Measurements from ENCODE around the gene SFT2D1. TPM values are rescaled to one million over a fixed set of nuclear protein-coding genes. Genes with fewer than 3 reads are reported as not detected.
A peak's percentile ranks its signal among the peaks of the same experiment; 100 is the strongest.
"Not testable (repeated sequence)": the region's sequence is repeated elsewhere in the genome, so short reads cannot be mapped to it uniquely, and the experiment has no call there.

Gene SFT2D1
- total and polyA plus RNA-seq, 5 donors, result 23.6 to 45.8 (median 24.9) TPM

DNA sequence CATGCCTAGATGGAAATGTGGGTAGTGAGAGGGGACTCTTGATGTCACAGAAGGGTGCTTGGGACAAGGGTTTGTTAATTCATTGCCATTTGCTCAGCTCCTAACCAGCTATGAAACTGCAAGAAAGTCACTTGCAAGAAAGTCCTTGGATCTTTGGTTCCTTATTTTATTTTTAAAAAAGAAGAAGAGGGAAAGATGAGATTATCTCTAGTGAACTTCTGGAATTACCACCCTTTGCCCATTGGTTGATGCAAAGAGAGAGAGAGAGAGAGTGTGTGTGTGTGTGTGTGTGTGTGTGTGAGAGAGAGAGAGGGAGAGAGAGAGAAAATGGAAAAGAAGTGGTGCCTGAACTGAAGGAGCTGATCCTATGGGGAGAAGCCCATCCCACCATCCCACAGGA lies 4.6 kb upstream of the SFT2D1 start:
- DNase-seq, result no peak
- no peak for ATAC-seq
- Histone ChIP-seq H3K4me3 (ENCODE audit: low read length) (no peak overlapping the region), H3K27me3 (ENCODE audit: control insufficient read depth, insufficient read depth) (no peaks in the 10 kb centered on the region), H3K27ac (ENCODE audit: low read length) (no peak overlapping the region), H3K9me3 (ENCODE audit: control insufficient read depth, low read length) (no peaks in the 10 kb centered on the region), H3K4me1 (ENCODE audit: control insufficient read depth, insufficient read depth, low read length) (no peaks in the 10 kb centered on the region)
- intact Hi-C loops (cut with DNase I), result no loop called here

DNA sequence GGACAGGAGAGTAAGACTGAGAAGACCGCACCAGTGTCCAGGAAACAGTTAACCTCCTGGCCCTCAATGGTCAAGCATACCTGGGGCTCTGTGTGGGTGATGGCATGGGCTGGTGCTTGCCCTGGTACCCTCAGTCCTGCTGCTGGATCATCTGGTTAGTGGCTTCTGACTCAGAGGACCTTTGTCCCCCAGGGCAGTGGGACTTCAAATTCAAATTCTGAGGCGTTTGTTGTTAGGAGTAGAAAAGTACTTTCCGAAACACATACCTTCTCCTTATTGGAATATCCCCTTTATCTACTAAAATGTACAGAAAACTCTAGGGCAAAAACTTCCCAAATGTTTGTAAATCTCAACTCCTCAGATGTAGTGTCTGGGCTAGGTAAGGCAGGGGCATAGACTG lies 4.1 kb upstream of the SFT2D1 start:
- 89% methylated on average over 3 of the region's 3 CpGs for WGBS
- ATAC-seq (no peak), DNase-seq (no peak)
- Histone ChIP-seq H3K27me3 (ENCODE audit: control insufficient read depth, insufficient read depth) (no peaks in the 10 kb centered on the region), H3K9me3 (ENCODE audit: control insufficient read depth, low read length) (no peaks in the 10 kb centered on the region), H3K27ac (ENCODE audit: low read length) (no peak overlapping the region), H3K4me1 (ENCODE audit: control insufficient read depth, insufficient read depth, low read length) (no peaks in the 10 kb centered on the region), H3K4me3 (ENCODE audit: low read length) (no peak overlapping the region)
- intact Hi-C loops (cut with DNase I), result no loop called here

GRCh38 chr6:166345672-166346071 lies 3.3 kb upstream of the SFT2D1 start:
- H3K27me3 ChIP-seq (ENCODE audit: control insufficient read depth, insufficient read depth); ATAC-seq; intact Hi-C loops (cut with DNase I); H3K27ac ChIP-seq (ENCODE audit: low read length); H3K4me3 ChIP-seq (ENCODE audit: low read length); H3K4me1 ChIP-seq (ENCODE audit: control insufficient read depth, insufficient read depth, low read length); H3K9me3 ChIP-seq (ENCODE audit: control insufficient read depth, low read length); DNase-seq: not testable (repeated sequence)
- 82% methylated on average over 9 of the region's 9 CpGs for WGBS

GRCh38 chr6:166344921-166345320 lies 2.6 kb upstream of the SFT2D1 start:
- H3K9me3 ChIP-seq (ENCODE audit: control insufficient read depth, low read length); DNase-seq; H3K4me3 ChIP-seq (ENCODE audit: low read length); H3K4me1 ChIP-seq (ENCODE audit: control insufficient read depth, insufficient read depth, low read length); H3K27ac ChIP-seq (ENCODE audit: low read length); H3K27me3 ChIP-seq (ENCODE audit: control insufficient read depth, insufficient read depth); ATAC-seq: not testable (repeated sequence)
- 90% methylated on average over 2 of the region's 2 CpGs for WGBS
- intact Hi-C loops (cut with DNase I), result loop anchor here in 1 of 4 donors (5.0 kb wide), 1 partner anchor 37 kb away; the partner anchor contains the start of gene MPC1

DNA sequence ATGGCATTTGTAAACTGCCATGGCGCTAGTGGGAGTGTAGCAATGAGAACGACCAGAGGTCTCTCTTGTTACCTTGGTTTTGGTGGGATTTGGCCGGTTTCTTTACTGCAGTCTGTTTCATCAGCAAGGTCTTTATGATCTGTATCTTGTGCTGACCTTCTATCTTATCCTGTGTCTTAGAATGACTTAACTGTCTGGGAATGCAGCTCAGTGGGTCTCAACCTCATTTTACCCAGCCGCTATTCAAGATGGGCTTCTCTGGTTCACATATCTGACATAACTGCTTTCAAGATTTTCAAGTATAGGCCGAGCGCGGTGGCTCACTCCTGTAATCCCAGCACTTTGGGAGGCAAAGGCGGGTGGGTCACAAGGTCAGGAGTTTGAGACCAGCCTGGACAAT lies 1.9 kb upstream of the SFT2D1 start:
- no peak for DNase-seq
- Histone ChIP-seq H3K27ac (ENCODE audit: low read length) (no peak overlapping the region), H3K9me3 (ENCODE audit: control insufficient read depth, low read length) (no peaks in the 10 kb centered on the region), H3K4me3 (ENCODE audit: low read length) (no peak overlapping the region), H3K27me3 (ENCODE audit: control insufficient read depth, insufficient read depth) (no peaks in the 10 kb centered on the region), H3K4me1 (ENCODE audit: control insufficient read depth, insufficient read depth, low read length) (peaks cover 9% of the 10 kb centered on the region)
- no peak for ATAC-seq
- WGBS, result 93% methylated on average over 8 of the region's 8 CpGs
- intact Hi-C loops (cut with DNase I), result loop anchor here in 1 of 4 donors (5.0 kb wide), 1 partner anchor 38 kb away; the partner anchor contains the start of gene MPC1

- WGBS, result 49% methylated on average over 3 of the region's 3 CpGs
- ATAC-seq, result no peak
These were observed 774 bp upstream of the SFT2D1 start for GRCh38 chr6:166343150-166343487.

GRCh38 chr6:166341977-166342348 lies 382 bp downstream of the SFT2D1 start:
- peak in 1 of 2 donors; percentile 7 for ATAC-seq
- intact Hi-C loops (cut with DNase I), result loop anchor here in 2 of 4 donors (2.0 to 5.0 kb wide), 2 partner anchors 40 to 41 kb away; partner anchors contain the start of gene MPC1 (in 2 of the 2)
- no peaks in the 10 kb centered on the region for H3K27me3 ChIP-seq (ENCODE audit: control insufficient read depth, insufficient read depth)
- no peaks in the 10 kb centered on the region for H3K9me3 ChIP-seq (ENCODE audit: control insufficient read depth, low read length)
- peak overlapping the region; percentile 75 for H3K27ac ChIP-seq (ENCODE audit: low read length)
- no peak for DNase-seq
- peaks cover 9% of the 10 kb centered on the region for H3K4me1 ChIP-seq (ENCODE audit: control insufficient read depth, insufficient read depth, low read length)
- WGBS, result under 1% methylated on average over 16 of the region's 16 CpGs
- peak overlapping the region; percentile 84 for H3K4me3 ChIP-seq (ENCODE audit: low read length)

More at GRCh38 chr6:166343150-166343487, 774 bp upstream of the SFT2D1 start:
- no peak for DNase-seq
- Histone ChIP-seq H3K4me1 (ENCODE audit: control insufficient read depth, insufficient read depth, low read length) (peaks cover 9% of the 10 kb centered on the region), H3K27me3 (ENCODE audit: control insufficient read depth, insufficient read depth) (no peaks in the 10 kb centered on the region), H3K27ac (ENCODE audit: low read length) (no peak overlapping the region), H3K4me3 (ENCODE audit: low read length) (peak overlapping the region; percentile 84), H3K9me3 (ENCODE audit: control insufficient read depth, low read length) (no peaks in the 10 kb centered on the region)
- intact Hi-C loops (cut with DNase I), result loop anchor here in 2 of 4 donors (2.0 to 5.0 kb wide), 2 partner anchors 39 to 40 kb away; partner anchors contain the start of gene MPC1 (in 2 of the 2)

- Histone ChIP-seq H3K4me3 (ENCODE audit: low read length) (peak overlapping the region; percentile 84), H3K27ac (ENCODE audit: low read length) (no peak overlapping the region), H3K27me3 (ENCODE audit: control insufficient read depth, insufficient read depth) (no peaks in the 10 kb centered on the region), H3K9me3 (ENCODE audit: control insufficient read depth, low read length) (no peaks in the 10 kb centered on the region), H3K4me1 (ENCODE audit: control insufficient read depth, insufficient read depth, low read length) (peaks cover 9% of the 10 kb centered on the region)
- 28% methylated on average over 7 of the region's 7 CpGs for WGBS
- ATAC-seq (no peak), DNase-seq (no peak)
- intact Hi-C loops (cut with DNase I), result loop anchor here in 1 of 4 donors (5.0 kb wide), 1 partner anchor 41 kb away; the partner anchor contains the start of gene MPC1
These were observed 881 bp downstream of the SFT2D1 start for GRCh38 chr6:166341464-166341863.

DNA sequence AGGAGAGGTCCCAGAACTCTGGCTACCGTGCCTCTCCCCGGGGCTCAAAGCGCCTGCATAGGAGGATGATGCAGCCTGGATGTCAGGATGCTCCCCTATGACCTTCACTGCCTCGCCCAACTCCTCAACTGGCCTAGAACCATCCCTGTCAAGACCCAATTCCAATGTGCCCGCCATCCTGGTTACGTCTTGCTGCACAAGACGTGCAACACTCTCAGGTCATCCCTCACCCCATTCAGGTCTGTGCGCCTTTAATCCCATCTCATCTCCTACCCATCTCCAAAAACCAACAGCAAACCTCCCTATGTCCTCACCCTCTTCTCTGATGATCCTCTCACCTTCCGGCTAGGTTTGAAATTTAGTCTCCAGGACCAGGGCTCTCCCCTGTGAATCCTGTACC lies 3.5 kb downstream of the SFT2D1 start:
- WGBS, result 97% methylated on average over 9 of the region's 9 CpGs
- Histone ChIP-seq H3K4me3 (ENCODE audit: low read length) (no peak overlapping the region), H3K9me3 (ENCODE audit: control insufficient read depth, low read length) (no peaks in the 10 kb centered on the region), H3K27ac (ENCODE audit: low read length) (no peak overlapping the region), H3K4me1 (ENCODE audit: control insufficient read depth, insufficient read depth, low read length) (peaks cover 9% of the 10 kb centered on the region), H3K27me3 (ENCODE audit: control insufficient read depth, insufficient read depth) (no peaks in the 10 kb centered on the region)
- no peak for ATAC-seq
- intact Hi-C loops (cut with DNase I), result no loop called here
- DNase-seq, result no peak

GRCh38 chr6:166336847-166337246 lies 5.5 kb downstream of the SFT2D1 start:
- Histone ChIP-seq H3K4me3 (ENCODE audit: low read length) (no peak overlapping the region), H3K4me1 (ENCODE audit: control insufficient read depth, insufficient read depth, low read length) (peaks cover 9% of the 10 kb centered on the region), H3K27me3 (ENCODE audit: control insufficient read depth, insufficient read depth) (no peaks in the 10 kb centered on the region), H3K9me3 (ENCODE audit: control insufficient read depth, low read length) (no peaks in the 10 kb centered on the region), H3K27ac (ENCODE audit: low read length) (no peak overlapping the region)
- ATAC-seq (no peak), DNase-seq (no peak)
- WGBS, result 64% methylated on average over 3 of the region's 3 CpGs
- intact Hi-C loops (cut with DNase I), result no loop called here

- Histone ChIP-seq H3K4me3 (ENCODE audit: low read length) (no peak overlapping the region), H3K9me3 (ENCODE audit: control insufficient read depth, low read length) (no peaks in the 10 kb centered on the region), H3K4me1 (ENCODE audit: control insufficient read depth, insufficient read depth, low read length) (peaks cover 9% of the 10 kb centered on the region), H3K27me3 (ENCODE audit: control insufficient read depth, insufficient read depth) (no peaks in the 10 kb centered on the region), H3K27ac (ENCODE audit: low read length) (no peak overlapping the region)
- ATAC-seq (no peak), DNase-seq (no peak)
- intact Hi-C loops (cut with DNase I), result no loop called here
- WGBS, result 86% methylated on average over 11 of the region's 11 CpGs
These were observed 6.7 kb downstream of the SFT2D1 start for GRCh38 chr6:166335378-166336302.

Data from right cardiac atrium (tissue), 5 donors.